Erythroblast (primary cell): ENCODE results near the gene PCDHB11.
"Not testable (repeated sequence)": the region's sequence is repeated elsewhere in the genome, so short reads cannot be mapped to it uniquely, and the experiment has no call there.

Experiments used
- DNase-seq, 2 experiments: peaks; one replicate each; lab custom pipeline; 2025; lab: John Stamatoyannopoulos, UW
- GATA1 ChIP-seq: IDR thresholded peaks from 2 replicates; pipeline ENCODE4 v1.6.1; 2011; ENCODE audit warnings: low read depth, mild to moderate bottlenecking, control low read depth, low read length, moderate library complexity
- POLR2A ChIP-seq: IDR thresholded peaks from 2 replicates; pipeline ENCODE4 v1.6.1; 2011; ENCODE audit warnings: mild to moderate bottlenecking, low read length

The PCDHB11 gene

GRCh38 chr5:141180313-141180712 lies 19.1 kb upstream of the PCDHB11 start:
- DNase-seq: no peak
- TF ChIP-seq POLR2A: no peak
- no peak for TF ChIP-seq GATA1

DNA sequence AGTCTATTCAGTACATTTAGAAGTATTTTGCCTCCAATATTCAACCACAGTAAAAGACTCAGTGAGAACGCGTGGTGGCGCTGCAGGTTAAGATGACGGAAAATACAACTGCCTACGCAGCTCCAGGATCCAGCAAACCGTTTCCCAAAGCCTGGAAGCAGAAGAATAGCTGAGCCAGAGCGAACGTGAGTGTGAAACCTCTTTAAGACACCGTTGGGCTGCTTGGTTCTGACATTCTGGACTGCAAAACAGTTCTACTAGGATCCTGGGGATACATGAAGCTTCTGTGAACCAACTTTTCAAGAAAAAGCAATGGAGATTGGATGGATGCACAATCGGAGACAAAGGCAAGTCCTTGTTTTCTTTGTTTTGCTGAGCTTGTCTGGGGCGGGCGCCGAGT lies 17.2 kb upstream of the PCDHB11 start, which contains the start of gene PCDHB16:
Gene PCDHB16, plus strand, starts transcription at position 140 of the 400 bp plus-strand sequence. Its CDS starts 173 bp downstream, at position 313.
- no peak for TF ChIP-seq POLR2A
- peak in 1 of 2 experiments; percentile 3 for DNase-seq

DNA sequence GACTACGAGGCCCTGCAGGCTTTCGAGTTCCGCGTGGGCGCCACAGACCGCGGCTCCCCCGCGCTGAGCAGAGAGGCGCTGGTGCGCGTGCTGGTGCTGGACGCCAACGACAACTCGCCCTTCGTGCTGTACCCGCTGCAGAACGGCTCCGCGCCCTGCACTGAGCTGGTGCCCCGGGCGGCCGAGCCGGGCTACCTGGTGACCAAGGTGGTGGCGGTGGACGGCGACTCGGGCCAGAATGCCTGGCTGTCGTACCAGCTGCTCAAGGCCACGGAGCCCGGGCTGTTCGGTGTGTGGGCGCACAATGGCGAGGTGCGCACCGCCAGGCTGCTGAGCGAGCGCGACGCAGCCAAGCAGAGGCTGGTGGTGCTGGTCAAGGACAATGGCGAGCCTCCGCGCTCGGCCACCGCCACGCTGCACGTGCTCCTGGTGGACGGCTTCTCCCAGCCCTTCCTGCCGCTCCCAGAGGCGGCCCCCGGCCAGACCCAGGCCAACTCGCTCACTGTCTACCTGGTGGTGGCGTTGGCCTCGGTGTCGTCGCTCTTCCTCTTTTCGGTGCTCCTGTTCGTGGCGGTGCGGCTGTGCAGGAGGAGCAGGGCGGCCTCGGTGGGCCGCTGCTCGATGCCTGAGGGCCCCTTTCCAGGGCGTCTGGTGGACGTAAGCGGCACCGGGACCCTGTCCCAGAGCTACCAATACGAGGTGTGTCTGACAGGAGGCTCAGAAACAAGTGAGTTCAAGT lies 15.1 kb upstream of the PCDHB11 start:
- not testable (repeated sequence) for DNase-seq

DNA sequence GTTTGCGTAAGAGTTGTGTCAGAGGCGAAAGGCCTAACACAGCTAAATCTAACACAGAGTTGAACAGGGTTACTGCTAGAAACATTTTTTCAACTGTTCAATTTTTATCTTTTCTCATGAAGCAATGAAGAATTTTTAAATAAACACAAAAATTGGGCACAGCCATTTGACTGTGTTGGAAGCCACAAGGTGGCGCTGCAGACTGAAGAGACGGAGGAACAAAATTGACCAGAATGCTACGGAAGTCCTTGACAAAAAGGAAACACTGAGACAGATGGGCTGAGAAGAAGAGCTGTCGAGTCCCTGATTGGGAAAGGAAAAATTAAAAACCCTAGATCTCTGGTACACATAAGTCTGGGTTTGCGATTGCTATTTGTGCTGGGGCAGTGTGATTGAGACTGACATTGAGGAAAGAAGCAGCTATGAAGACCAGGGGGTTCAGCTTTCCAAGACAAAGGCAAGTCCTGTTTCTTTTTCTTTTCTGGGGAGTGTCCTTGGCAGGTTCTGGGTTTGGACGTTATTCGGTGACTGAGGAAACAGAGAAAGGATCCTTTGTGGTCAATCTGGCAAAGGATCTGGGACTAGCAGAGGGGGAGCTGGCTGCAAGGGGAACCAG lies 12.4 kb upstream of the PCDHB11 start, which contains the start of gene PCDHB9:
Gene PCDHB9, plus strand, starts transcription at position 265 of the 616 bp plus-strand sequence. Its CDS starts 158 bp downstream, at position 423.
- TF ChIP-seq POLR2A (no peak), GATA1 (no peak)
- DNase-seq: peak in 1 of 2 experiments; percentile 4

- DNase-seq: not testable (repeated sequence)
These were observed 10.7 kb upstream of the PCDHB11 start for GRCh38 chr5:141188682-141189081.

DNA sequence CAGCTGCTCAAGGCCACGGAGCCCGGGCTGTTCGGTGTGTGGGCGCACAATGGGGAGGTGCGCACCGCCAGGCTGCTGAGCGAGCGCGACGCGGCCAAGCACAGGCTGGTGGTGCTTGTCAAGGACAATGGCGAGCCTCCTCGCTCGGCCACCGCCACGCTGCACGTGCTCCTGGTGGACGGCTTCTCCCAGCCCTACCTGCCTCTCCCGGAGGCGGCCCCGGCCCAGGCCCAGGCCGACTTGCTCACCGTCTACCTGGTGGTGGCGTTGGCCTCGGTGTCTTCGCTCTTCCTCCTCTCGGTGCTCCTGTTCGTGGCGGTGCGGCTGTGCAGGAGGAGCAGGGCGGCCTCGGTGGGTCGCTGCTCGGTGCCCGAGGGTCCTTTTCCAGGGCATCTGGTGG lies 10.3 kb upstream of the PCDHB11 start:
- not testable (repeated sequence) for DNase-seq

DNA sequence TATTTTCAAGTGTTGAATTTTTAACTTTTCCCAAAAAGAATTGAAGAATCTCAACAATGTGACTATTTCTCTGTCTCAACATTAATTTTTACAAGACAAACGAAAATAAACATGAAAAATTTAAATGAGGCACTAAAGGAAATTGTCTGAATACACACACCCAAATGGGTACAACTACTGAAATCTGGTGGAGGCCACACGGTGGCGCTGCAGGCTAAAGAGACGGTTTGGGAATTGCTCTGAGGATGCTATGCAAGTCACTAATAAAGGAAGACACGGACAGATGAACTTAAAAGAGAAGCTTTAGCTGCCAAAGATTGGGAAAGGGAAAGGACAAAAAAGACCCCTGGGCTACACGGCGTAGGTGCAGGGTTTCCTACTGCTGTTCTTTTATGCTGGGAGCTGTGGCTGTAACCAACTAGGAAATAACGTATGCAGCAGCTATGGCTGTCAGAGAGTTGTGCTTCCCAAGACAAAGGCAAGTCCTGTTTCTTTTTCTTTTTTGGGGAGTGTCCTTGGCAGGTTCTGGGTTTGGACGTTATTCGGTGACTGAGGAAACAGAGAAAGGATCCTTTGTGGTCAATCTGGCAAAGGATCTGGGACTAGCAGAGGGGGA lies 7.2 kb upstream of the PCDHB11 start, which contains the start of gene PCDHB10:
Gene PCDHB10, plus strand, starts transcription at position 244 of the 616 bp plus-strand sequence. Its CDS starts 200 bp downstream, at position 444.
- TF ChIP-seq POLR2A: no peak
- TF ChIP-seq GATA1: no peak
- DNase-seq: peak; percentile 1 to 40

DNA sequence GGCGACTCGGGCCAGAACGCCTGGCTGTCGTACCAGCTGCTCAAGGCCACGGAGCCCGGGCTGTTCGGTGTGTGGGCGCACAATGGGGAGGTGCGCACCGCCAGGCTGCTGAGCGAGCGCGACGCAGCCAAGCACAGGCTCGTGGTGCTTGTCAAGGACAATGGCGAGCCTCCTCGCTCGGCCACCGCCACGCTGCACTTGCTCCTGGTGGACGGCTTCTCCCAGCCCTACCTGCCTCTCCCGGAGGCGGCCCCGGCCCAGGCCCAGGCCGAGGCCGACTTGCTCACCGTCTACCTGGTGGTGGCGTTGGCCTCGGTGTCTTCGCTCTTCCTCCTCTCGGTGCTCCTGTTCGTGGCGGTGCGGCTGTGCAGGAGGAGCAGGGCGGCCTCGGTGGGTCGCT lies 5.1 kb upstream of the PCDHB11 start:
- DNase-seq: not testable (repeated sequence)

- TF ChIP-seq POLR2A (no peak), GATA1 (no peak)
- no peak for DNase-seq
These were observed 3.1 kb upstream of the PCDHB11 start for GRCh38 chr5:141196363-141196762.

DNA sequence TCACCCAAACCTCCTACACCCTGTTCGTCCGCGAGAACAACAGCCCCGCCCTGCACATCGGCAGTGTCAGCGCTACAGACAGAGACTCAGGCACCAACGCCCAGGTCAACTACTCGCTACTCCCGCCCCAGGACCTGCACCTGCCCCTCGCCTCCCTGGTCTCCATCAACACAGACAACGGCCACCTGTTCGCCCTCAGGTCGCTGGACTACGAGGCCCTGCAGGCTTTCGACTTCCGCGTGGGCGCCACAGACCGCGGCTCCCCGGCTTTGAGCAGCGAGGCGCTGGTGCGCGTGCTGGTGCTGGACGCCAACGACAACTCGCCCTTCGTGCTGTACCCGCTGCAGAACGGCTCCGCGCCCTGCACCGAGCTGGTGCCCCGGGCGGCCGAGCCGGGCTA lies 1.7 kb downstream of the PCDHB11 start:
- not testable (repeated sequence) for DNase-seq

GRCh38 chr5:141201646-141202045 lies 2.2 kb downstream of the PCDHB11 start:
- not testable (repeated sequence) for DNase-seq

- TF ChIP-seq POLR2A (no peak), GATA1 (no peak)
- no peak for DNase-seq
These were observed 9.1 kb downstream of the PCDHB11 start, which contains the start of gene PCDHB12 for GRCh38 chr5:141208478-141208877. TSS of gene PCDHB12 (plus strand) at chr5:141208719. CDS start at chr5:141208908, 189 bp downstream.

DNA sequence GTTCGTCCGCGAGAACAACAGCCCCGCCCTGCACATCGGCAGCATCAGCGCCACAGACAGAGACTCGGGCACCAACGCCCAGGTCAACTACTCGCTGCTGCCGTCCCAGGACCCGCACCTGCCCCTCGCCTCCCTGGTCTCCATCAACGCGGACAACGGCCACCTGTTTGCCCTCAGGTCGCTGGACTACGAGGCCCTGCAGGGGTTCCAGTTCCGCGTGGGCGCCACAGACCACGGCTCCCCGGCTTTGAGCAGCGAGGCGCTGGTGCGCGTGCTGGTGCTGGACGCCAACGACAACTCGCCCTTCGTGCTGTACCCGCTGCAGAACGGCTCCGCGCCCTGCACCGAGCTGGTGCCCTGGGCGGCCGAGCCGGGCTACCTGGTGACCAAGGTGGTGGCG lies 10.9 kb downstream of the PCDHB11 start:
- not testable (repeated sequence) for DNase-seq

GRCh38 chr5:141210849-141211248 lies 11.4 kb downstream of the PCDHB11 start:
- not testable (repeated sequence) for DNase-seq

GRCh38 chr5:141213656-141214339 lies 14.4 kb downstream of the PCDHB11 start, which contains the start of gene PCDHB13:
TSS of gene PCDHB13 (plus strand) at chr5:141213919. CDS start at chr5:141214124, 205 bp downstream.
- DNase-seq: peak; percentile 1 to 32

DNA sequence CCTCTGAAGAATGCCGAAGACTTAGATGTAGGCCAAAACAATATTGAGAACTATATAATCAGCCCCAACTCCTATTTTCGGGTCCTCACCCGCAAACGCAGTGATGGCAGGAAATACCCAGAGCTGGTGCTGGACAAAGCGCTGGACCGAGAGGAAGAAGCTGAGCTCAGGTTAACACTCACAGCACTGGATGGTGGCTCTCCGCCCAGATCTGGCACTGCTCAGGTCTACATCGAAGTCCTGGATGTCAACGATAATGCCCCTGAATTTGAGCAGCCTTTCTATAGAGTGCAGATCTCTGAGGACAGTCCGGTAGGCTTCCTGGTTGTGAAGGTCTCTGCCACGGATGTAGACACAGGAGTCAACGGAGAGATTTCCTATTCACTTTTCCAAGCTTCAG lies 15.2 kb downstream of the PCDHB11 start:
- DNase-seq: not testable (repeated sequence)

DNA sequence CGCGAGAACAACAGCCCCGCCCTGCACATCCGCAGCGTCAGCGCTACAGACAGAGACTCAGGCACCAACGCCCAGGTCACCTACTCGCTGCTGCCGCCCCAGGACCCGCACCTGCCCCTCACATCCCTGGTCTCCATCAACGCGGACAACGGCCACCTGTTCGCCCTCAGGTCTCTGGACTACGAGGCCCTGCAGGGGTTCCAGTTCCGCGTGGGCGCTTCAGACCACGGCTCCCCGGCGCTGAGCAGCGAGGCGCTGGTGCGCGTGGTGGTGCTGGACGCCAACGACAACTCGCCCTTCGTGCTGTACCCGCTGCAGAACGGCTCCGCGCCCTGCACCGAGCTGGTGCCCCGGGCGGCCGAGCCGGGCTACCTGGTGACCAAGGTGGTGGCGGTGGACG lies 16.1 kb downstream of the PCDHB11 start:
- not testable (repeated sequence) for DNase-seq

- DNase-seq: not testable (repeated sequence)
These were observed 16.6 kb downstream of the PCDHB11 start for GRCh38 chr5:141216035-141216434.
